MCF 10A (cell line): ENCODE measurements around the gene SIN3B. TPM values are rescaled to one million over a fixed set of nuclear protein-coding genes. Genes with fewer than 3 reads are reported as not detected.

ENCODE experiments used
- BruUV-seq: library from RNA; stranded (reverse); fragments of 400-500 nt; replicated peaks from 2 replicates; lab custom pipeline; 2021; lab: Mats Ljungman, UMichigan
- CTCF ChIA-PET: fragments of 300-600 bp; sonication (Branson Sonifier 250); formaldehyde crosslinking; extraction: SDS; loops from one replicate; lab custom pipeline; 2021; ENCODE audit warnings: antibody characterized with exemption, inconsistent platforms; lab: Yijun Ruan, JAX
- POLR2A ChIA-PET: fragments of 300-600, 350-650 bp; sonication (Branson Sonifier 250); formaldehyde crosslinking; extraction: SDS; loops from one replicate; lab custom pipeline; 2020; ENCODE audit warnings: antibody characterized with exemption, inconsistent platforms; lab: Yijun Ruan, JAX
- DNase-seq: peaks from one replicate; pipeline ENCODE4 v3.0.0-alpha.2; 2018; ENCODE audit not compliant: unreplicated experiment
- H3K27ac Mint-ChIP-seq: one replicate; pipeline ENCODE4 v1.8.0; 2022; ENCODE audit warnings: mild to moderate bottlenecking, low read depth, mixed read lengths; ENCODE audit not compliant: unreplicated experiment
- H3K27me3 Mint-ChIP-seq: one replicate; pipeline ENCODE4 v1.8.0; 2022; ENCODE audit warnings: mixed read lengths; ENCODE audit not compliant: insufficient read depth, unreplicated experiment
- H3K36me3 Mint-ChIP-seq: one replicate; pipeline ENCODE4 v1.8.0; 2022; ENCODE audit warnings: mild to moderate bottlenecking, moderate library complexity, mixed read lengths; ENCODE audit not compliant: insufficient read depth, unreplicated experiment
- H3K4me1 Mint-ChIP-seq: one replicate; pipeline ENCODE4 v1.8.0; 2022; ENCODE audit warnings: mixed read lengths; ENCODE audit not compliant: insufficient read depth, unreplicated experiment
- H3K4me3 Mint-ChIP-seq: one replicate; pipeline ENCODE4 v1.8.0; 2022; ENCODE audit warnings: mild to moderate bottlenecking, moderate library complexity, mixed read lengths; ENCODE audit not compliant: unreplicated experiment
- H3K9me3 Mint-ChIP-seq: one replicate; pipeline ENCODE4 v1.8.0; 2022; ENCODE audit warnings: mixed read lengths; ENCODE audit not compliant: unreplicated experiment
- CTCF ChIP-seq: fragments of 200-600 bp; IDR thresholded peaks from one replicate; pipeline ENCODE4 v1.8.0; 2022; ENCODE audit warnings: antibody characterized with exemption, mild to moderate bottlenecking; ENCODE audit not compliant: unreplicated experiment
- intact Hi-C: fragments of 100-400 bp; cut with micrococcal nuclease; formaldehyde crosslinking; loops from 2 replicates; pipeline ENCODE4 v1.14.1; 2022
- total RNA-seq: library from RNA; stranded (reverse); gene quantifications from 2 replicates; pipeline ENCODE4 v1.2.3, GENCODE V29; 2022

Gene SIN3B
- total RNA-seq, 1 experiment from 2014 or later: 56.0 TPM

- DNase-seq: no peak
- no peak for TF ChIP-seq CTCF
- intact Hi-C loops: no loop called here
- Mint-ChIP-seq H3K27me3 (no peaks in the 10 kb centered on the region), H3K4me3 (no peak overlapping the region), H3K27ac (no peak overlapping the region), H3K9me3 (no peaks in the 10 kb centered on the region), H3K36me3 (peaks cover 61% of the 10 kb centered on the region), H3K4me1 (peaks cover 8% of the 10 kb centered on the region)
- ChIA-PET POLR2A (no interaction called here), CTCF (interaction anchor here (0.6 kb wide), 1 partner anchor 157 kb away, joined by 3 read pairs; no protein-coding TSS in a partner anchor)
- no TSS peak for BruUV-seq
These were observed 7.8 kb downstream of the SIN3B start for GRCh38 chr19:16837035-16837362.

- BruUV-seq: no TSS peak
- H3K36me3 Mint-ChIP-seq: peaks cover 65% of the 10 kb centered on the region
- no peak for TF ChIP-seq CTCF
- no peaks in the 10 kb centered on the region for H3K9me3 Mint-ChIP-seq
- ChIA-PET POLR2A (interaction anchor here (0.6 kb wide), 1 partner anchor 439 kb away, joined by 4 read pairs; no protein-coding TSS in a partner anchor), CTCF (interaction anchor here (0.6 to 0.9 kb wide), 3 partner anchors 63 to 217 kb away, joined by 3 read pairs; no protein-coding TSS in a partner anchor)
- intact Hi-C loops: no loop called here
- no peaks in the 10 kb centered on the region for H3K27me3 Mint-ChIP-seq
- DNase-seq: no peak
- H3K27ac Mint-ChIP-seq: no peak overlapping the region
- no peak overlapping the region for H3K4me3 Mint-ChIP-seq
- H3K4me1 Mint-ChIP-seq: peaks cover 8% of the 10 kb centered on the region
These were observed 12.3 kb downstream of the SIN3B start for GRCh38 chr19:16841391-16841926.

- Mint-ChIP-seq H3K27ac (no peak overlapping the region), H3K27me3 (no peaks in the 10 kb centered on the region), H3K4me3 (no peak overlapping the region), H3K36me3 (peaks cover 88% of the 10 kb centered on the region), H3K9me3 (no peaks in the 10 kb centered on the region), H3K4me1 (no peaks in the 10 kb centered on the region)
- intact Hi-C loops: no loop called here
- ChIA-PET CTCF (no interaction called here), POLR2A (interaction anchor here (0.6 kb wide), 1 partner anchor 14 kb away, joined by 4 read pairs; no protein-coding TSS in a partner anchor)
- BruUV-seq: no TSS peak
- TF ChIP-seq CTCF: no peak
- DNase-seq: no peak
These were observed 17.7 kb downstream of the SIN3B start for GRCh38 chr19:16846901-16847300.

GRCh38 chr19:16847430-16847829 is 18.2 kb downstream of the SIN3B start:
- no peak for DNase-seq
- POLR2A ChIA-PET: interaction anchor here (0.5 kb wide), 1 partner anchor 178 kb away, joined by 4 read pairs; no protein-coding TSS in a partner anchor
- CTCF ChIA-PET: no interaction called here
- Mint-ChIP-seq H3K27ac (no peak overlapping the region), H3K27me3 (no peaks in the 10 kb centered on the region), H3K36me3 (peaks cover 88% of the 10 kb centered on the region), H3K9me3 (no peaks in the 10 kb centered on the region), H3K4me1 (no peaks in the 10 kb centered on the region), H3K4me3 (no peak overlapping the region)
- intact Hi-C loops: no loop called here
- TF ChIP-seq CTCF: no peak
- BruUV-seq: no TSS peak
